HG03575 (cell line): ENCODE measurements around the gene NEAT1.
"Not testable (repeated sequence)": the region's sequence is repeated elsewhere in the genome, so short reads cannot be mapped to it uniquely, and the experiment has no call there.

Source experiments
- ATAC-seq: cut with Tn5 transposase; IDR thresholded peaks from one replicate; pipeline ENCODE4 v1.9.1; 2021; ENCODE audit not compliant: unreplicated experiment, insufficient number of reproducible peaks, low FRiP score; ENCODE audit errors: extremely low read depth

NEAT1 gene

DNA sequence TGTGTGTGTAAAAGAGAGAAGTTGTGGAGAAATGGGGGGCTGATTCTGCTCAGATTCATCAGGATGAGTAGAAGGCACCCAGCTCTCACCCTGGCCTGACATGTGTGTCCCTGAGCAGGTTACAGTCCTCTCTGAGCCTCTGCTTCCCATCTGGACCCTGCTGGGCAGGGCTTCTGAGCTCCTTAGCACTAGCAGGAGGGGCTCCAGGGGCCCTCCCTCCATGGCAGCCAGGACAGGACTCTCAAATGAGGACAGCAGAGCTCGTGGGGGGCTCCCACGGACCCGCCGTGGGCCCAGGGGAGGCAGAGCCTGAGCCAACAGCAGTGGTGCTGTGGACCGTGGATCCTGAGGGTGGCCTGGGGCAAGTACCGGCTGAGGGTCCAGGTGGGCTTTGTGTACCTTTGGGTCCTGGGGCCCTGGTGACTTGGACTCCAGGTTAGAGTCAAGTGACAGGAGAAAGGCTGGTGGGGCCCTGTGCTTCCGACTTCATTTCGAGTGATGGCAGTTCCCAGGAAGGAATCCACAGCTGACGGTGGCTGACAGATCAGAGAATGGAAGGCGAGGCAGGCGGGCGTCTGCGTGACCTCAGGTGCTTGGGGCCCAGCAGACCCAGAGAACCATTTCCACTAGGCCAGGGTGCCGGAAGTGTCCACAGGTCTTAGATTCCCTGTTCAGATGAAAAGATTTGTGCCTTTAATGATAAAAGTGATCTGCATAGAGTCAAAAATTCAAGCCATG is 21.9 kb downstream of the NEAT1 start:
- ATAC-seq, result no peak

DNA sequence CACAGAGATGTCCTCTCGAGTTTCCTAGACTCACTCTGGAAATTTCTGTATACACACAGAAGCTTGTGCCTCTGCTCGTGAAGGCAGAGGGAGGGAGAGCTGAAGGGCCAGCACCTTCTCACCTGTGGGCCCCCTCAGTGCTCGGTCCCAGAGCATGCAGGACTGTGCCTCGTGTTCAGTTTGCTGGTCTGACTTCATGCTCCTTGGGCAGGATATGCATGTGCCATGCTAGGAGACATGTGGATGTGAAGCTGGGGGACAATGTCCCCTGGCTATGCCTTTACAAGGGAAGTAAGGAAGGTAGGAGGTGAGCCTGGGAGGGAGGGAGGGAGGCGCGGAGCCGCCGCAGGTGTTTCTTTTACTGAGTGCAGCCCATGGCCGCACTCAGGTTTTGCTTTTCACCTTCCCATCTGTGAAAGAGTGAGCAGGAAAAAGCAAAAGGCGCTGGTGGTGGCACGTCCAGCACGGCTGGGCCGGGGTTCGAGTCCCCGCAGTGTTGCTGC is 22.6 kb downstream of the NEAT1 start:
- no peak for ATAC-seq

DNA sequence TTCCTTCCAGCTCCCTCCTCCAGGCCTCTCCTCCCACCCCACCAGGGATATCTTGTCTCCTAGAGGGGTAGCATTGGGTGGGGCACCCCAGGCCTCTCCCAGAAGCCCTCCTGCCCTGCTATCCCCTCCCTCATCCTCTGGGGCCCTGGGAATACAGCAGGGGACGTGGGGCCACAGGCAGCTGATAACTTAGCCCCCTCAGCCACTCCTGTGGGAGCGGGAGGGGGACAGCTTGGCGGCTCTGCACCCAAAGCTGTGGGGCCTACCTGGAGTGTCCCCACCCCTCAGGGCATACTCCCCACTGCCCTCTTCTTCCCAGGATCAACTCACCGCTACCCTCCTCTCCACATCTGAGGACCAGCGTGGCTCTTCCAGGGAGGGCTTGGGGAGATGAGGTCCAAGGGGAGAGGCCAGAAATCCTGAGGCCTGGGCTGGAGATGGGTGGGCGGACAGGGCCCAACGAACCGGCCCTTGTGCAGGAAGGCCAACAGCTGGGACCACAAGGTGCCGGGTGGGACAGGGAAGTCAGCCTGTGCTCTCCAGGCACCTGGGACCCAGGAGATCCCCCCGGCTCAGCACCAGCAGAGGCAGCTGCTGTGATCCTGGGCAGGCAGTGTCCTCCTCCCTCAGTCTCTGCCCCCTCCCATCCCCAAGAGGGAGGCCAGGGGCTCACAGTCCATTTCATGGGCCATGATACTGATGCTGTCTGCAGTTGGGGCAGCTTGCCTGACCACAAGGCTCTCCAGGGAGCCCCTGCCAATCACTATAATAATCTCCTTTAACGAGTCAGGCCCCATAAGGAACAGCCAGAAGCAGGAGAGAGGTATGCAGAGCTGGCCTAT is 23.2 kb downstream of the NEAT1 start:
- ATAC-seq, result no peak

DNA sequence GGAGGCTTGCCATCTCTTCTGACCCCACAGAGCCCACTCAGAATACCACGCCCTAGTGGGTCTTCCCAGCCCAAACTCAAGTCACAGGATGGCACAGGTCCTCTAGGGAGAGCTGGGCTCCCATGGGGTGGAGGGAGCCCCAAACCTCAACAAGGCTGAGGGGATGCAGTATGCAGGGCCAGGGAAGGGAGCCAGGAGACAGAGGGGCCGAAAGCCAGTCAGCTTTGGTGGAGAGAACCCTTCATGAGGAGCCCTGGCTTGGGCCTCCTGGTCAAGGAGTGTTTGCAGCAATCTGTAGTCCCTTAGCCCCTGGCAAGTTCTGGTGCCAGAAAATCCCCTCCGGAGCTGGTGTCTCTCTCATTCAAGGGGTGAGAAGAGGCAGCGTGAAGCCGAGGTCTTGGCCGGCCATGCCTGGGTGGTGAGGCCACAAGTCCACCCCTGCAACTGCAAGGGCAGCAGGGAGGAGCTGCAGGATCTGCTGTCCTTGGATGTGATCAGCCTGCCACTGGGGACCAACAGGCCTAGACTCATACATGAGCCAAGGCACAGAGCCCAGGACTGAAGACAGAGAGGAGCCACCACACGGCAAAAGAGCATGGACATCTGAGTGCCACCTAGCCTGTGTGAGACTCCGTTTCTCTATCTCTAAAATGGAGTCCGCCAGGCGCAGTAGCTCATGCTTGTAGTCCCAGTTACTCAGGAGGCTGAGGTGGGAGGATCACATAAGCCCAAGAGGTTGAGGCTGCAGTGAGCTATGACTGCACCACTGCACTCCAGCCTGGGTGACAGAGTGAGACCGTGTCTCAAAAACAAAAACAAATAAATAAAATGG is 24.1 kb downstream of the NEAT1 start:
- no peak for ATAC-seq

DNA sequence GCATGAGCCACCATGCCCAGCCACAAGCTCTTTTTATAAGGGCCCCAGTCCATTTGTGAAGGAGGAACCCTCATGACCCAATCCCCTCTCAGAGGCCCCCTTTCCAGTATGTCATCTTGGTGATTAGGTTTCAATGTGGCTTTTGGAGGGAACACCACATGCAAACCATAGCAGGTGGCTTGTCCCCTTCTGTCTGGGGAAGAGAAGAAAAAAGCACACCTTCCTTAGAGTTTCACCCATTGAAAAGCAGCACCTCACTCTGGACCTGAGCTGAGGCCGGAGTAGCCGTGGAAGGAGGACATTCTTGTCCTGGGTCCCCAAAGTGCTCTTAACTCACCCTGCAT is 25.4 kb downstream of the NEAT1 start:
- no peak for ATAC-seq

DNA sequence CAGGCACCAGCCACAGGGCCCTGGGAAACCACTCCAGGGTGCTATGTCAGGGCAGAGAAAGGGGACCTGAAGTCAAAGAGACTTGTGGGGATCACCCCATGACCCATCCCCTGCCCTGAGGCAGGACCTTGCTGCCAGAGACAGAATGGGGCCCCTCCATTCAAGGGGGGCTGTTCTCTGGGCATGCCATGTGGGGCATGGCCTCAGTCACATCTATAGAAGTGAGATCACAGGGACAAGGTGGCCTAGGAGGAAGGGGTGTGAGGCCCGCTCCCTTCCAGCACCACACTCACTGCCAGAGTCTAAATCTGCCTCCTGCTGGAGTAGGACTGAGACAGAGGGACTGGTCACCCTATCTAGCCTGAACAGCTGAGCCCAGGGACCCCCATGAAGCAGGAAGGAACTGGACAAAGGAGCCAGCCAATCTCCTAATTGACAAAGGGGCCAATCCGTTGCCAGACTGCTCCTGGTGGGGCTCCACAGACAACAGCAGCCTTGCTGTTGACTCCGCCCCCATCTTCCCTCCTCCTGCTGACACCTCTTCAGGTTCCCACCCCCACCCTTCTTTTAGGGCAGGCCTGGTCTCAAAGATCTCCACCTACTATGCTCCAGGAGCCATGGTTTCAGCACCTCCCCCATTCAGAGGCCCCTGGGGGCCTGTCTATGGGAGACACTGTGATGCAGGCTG is 26.0 kb downstream of the NEAT1 start:
- ATAC-seq, result no peak

DNA sequence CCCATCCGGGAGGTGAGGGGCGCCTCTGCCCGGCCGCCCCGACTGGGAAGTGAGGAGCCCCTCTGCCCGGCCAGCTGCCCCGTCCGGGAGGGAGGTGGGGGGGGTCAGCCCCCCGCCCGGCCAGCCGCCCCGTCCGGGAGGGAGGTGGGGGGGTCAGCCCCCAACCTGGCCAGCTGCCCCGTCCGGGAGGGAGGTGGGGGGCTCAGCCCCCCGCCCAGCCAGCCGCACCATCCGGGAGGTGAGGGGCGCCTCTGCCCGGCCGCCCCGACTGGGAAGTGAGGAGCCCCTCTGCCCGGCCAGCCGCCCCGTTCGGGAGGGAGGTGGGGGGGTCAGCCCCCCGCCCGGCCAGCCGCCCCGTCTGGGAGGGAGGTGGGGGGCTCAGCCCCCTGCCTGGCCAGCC is 28.7 kb downstream of the NEAT1 start:
- not testable (repeated sequence) for ATAC-seq

DNA sequence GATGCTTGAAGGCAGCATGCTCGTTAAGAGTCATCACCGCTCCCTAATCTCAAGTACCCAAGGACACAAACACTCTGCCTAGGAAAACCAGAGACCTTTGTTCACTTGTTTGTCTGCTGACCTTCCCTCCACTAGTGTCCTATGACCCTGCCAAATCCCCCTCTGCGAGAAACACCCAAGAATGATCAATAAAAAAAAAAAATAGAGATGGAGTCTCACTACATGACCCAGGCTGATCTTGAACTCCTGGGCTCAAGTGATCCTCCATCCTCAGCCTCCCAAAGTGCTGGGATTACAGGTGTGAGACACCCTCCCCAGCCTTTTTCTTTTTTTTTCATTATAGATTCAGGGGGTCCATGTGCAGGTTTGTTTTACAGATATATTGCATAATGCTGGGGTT is 29.7 kb downstream of the NEAT1 start:
- not testable (repeated sequence) for ATAC-seq

DNA sequence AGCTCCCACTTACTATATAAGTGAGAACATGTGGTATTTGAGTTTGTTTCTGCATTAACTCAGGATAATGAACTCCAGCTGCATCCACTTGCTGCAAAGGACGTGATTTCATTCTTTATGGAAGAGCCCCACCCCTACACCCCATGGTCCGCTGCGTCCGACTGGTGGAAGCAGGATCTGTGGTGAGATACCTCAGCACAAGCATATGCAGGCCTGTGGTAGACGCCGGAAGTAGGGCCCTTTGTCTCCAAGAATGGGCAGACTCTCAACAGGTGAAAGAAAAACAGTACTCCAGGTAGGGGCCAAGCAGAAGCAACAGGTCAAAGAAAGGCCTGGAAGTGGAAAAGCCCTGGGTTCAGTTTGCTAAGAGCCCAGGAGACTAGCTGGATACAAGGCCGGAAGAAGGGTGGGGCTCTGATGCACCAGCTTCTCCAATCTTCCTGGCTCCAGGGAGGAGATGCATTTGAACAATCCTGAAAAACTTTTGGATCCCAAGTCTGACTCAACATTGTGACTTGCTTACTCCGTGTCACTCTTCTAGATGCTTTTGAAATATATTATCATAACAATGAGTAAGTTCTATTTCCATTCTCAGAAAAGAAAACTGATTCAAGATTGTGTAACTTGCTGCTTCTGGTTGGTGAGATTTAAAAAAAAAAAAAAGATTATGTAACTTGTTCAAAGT is 30.4 kb downstream of the NEAT1 start:
- no peak for ATAC-seq

DNA sequence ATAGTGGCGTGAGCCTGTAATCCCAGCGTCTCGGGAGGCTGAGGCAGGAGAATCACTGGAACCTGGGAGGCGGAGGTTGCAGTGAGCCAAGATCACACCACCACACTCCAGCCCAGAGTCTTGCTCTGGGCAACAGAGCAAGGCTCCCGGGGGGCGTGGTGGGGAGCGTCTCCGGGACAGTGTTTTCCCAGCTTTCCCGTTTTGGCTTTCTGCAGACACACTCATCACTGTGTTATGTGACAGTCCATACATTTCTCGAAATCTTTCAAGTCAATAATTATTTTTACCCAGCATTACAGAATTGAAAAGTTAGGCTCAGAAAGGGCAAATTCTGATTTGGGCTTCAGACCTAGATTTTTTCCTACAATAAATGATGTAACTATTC is 31.7 kb downstream of the NEAT1 start:
- no peak for ATAC-seq

DNA sequence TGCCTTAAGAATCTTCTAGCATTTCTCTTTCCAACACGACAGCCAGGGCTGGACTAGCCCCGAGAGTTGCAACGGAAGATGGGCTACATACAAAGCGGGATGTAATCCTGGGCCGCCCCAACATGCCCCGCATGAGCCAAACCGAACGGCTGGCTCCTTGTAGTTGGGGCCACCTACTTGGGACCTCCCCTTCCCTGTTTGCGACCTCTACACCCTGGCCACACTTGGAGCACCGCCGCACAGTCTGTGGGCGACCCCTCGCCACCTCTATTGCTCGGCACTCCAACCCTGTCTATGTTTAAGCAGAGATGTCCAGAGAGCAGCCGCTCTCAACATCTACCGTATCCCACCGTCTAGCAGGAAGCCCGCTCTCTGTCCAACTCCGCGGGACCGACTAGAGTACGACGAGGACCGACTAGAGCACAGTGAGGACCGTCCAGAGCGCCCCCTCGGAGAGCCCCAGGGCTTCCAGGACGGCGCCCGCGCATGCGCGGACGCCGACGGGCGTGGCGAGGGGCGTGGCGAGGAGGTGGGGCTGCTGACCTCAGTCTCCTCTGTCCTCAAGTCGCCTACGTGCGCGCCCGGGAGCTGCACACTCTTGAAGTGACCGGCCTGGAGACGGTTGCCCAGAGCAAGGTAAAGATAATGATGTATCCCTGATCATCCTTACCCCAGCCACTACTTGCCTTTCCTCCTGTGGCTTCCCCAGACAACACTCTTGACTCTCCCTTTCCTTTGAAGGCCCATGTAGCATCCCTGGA is 32.3 kb downstream of the NEAT1 start:
- no peak for ATAC-seq

DNA sequence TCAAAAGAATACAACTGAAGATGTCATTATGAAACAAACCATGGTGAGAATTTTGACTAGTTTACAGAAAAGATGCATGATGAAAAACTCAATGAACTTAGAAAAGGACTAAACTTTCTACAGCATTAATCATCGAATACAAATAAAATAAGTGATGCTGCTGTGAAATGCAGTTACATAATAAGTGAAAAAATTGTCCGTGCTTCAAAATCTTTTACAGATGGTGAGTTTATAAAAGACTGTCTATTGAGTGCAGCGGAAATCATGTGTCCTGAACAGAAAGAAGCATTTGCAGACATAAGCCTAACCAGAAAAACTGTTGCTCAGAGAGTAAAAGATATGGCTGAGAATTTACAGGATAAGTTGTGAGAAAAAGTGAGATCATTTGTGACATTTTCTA is 33.8 kb downstream of the NEAT1 start:
- ATAC-seq, result no peak

DNA sequence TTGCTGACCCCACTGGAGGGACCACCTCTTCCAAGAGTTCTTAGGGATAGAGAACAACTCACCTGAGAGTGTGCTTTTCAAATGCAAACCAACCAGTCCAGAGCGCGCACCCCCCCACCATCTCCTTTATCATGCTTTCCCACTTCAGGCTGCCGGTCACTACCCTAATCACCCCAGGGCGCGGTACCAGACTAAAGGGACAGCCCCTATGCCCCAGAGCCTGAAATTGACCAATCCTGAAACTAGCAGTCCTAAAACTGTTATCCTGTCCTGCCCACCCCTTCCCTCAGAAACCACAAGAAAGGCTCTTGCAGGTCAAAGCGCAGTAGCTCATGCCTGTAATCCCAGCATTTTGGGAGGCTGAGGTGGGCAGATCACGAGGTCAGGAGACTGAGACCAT is 37.0 kb downstream of the NEAT1 start:
- ATAC-seq, result no peak

DNA sequence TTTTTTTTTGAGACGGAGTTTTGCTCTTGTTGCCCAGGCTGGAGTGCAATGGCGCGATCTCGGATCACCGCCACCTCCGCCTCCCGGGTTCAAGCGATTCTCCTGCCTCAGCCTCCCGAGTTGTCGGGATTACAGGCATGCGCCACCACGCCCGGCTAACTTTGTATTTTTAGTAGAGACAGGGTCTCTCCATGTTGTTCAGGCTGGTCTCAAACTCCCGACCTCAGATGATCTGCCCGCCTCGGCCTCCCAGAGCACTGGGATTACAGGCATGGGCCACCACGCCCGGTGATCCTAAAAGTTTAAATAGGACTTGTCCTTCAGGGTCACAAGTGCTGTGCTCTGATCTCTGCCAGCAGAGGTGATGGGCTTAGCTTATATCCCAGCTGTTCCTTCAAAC is 42.9 kb downstream of the NEAT1 start:
- not testable (repeated sequence) for ATAC-seq

DNA sequence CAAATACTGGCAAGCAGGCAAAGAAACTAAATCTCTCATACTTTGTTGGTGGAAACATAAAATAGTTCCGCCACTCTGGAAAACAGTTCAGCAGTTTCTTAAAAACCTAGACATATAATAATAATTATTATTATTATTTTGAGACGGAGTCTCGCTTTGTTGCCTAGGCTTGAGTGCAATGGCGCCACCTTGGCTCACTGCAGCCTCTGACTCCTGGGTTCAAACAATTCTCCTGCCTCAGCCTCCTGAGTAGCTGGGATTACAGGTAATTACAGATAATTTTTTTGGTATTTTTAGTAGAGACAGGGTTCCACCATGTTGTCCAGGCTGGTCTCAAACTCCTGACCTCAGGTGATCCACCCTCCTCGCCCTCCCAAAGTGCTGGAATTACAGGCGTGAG is 44.7 kb downstream of the NEAT1 start:
- ATAC-seq, result not testable (repeated sequence)

DNA sequence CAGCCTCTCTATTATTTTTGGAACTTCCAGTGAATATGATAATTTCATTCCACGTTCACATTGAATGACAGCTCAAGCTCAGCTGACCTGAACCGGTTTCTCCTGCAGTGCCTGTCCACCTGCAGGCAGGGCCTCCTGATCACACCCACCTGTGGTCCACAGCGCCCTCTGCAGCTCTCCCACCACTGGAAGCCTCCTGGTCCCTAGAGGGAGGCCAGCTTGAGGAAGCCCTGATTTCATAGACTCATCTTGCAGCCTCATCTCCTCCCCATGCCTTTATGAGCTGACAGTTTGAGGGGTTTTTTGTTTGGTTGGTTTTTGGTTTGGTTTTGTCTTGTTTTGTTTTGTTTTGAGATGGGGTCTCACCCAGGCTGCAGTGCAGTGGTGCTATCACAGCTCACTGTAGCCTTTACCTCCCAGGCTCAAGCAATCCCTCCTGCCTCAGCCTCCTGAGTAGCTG is 46.3 kb downstream of the NEAT1 start:
- no peak for ATAC-seq

DNA sequence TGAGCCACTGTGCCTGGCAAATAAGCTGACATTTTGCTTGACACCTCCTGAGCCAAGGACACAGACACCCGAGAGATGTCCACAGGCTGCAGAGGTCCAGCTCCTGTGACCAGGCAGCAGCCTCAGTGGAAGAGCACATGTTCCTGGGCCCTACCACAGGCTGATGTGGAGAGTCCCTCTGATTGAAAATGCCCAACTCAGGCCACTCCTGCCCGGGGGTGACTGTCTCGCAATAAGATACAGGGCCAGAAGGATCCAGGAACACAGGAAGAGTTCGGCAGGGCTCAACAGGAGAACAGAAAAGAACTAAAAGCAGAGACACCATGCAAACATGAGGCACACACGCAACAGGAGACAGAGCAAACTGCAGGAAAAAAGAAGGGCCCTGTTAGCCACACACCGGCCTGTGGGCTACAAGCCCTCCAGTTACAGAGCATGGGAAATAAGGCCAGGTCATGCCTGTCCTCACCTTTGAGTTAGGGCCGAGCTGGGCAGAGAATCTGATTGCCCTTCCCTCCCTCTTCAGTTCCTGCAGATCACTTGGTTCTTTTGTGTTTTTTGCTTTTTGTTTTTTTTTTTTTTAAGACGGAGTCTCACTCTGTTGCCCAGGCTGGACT is 47.9 kb downstream of the NEAT1 start:
- ATAC-seq, result no peak
